H1 (cell line): ENCODE results near the gene CMTM5. TPM values are rescaled to one million over a fixed set of nuclear protein-coding genes. Genes with fewer than 3 reads are reported as not detected.

Experiments used
- CTCF ChIA-PET: fragments of 300-600 bp; sonication (Branson Sonifier 250); formaldehyde crosslinking; loops from one replicate; lab custom pipeline; 2021; ENCODE audit not compliant: partially characterized antibody; lab: Charles Lee
- POLR2A ChIA-PET: fragments of 300-600 bp; sonication (Branson Sonifier 250); formaldehyde crosslinking; loops from one replicate; lab custom pipeline; 2021; ENCODE audit warnings: inconsistent platforms; ENCODE audit not compliant: partially characterized antibody; lab: Charles Lee
- DNase-seq, 2 experiments: peaks; one replicate each; pipeline versions ENCODE4 v3.0.0 to v3.0.0-alpha.2; 2010 to 2022; ENCODE audit warnings: low spot score in 2 of 2, low read depth in 1 of 2, mixed read lengths in 1 of 2
- FAIRE-seq: peaks from 2 replicates; lab custom pipeline; 2011; peaks lifted over from hg19 to GRCh38; lab: Jason Lieb, UNC
- H2AFZ ChIP-seq: 2 replicates; pipeline ENCODE4 v1.8.1; 2012; ENCODE audit warnings: low read length, inconsistent platforms
- H2AK5ac ChIP-seq: 2 replicates; pipeline ENCODE4 v1.6.1; 2013; ENCODE audit warnings: low read depth, low read length
- H2BK120ac ChIP-seq: replicated peaks from 2 replicates; pipeline ENCODE3; 2013; ENCODE audit warnings: low read depth, low read length, inconsistent platforms
- H2BK12ac ChIP-seq: 2 replicates; pipeline ENCODE4 v1.6.1; 2013; ENCODE audit warnings: low read depth, low read length
- H2BK15ac ChIP-seq: 2 replicates; pipeline ENCODE4 v1.6.1; 2013; ENCODE audit warnings: low read length
- H2BK20ac ChIP-seq: 2 replicates; pipeline ENCODE4 v1.6.1; 2013; ENCODE audit warnings: low read length
- H2BK5ac ChIP-seq: 2 replicates; pipeline ENCODE4 v1.6.1; 2013; ENCODE audit warnings: low read depth, low read length
- H3K14ac ChIP-seq: 2 replicates; pipeline ENCODE4 v1.6.1; 2013; ENCODE audit warnings: inconsistent platforms; ENCODE audit not compliant: insufficient read length
- H3K18ac ChIP-seq: 2 replicates; pipeline ENCODE4 v1.6.1; 2013; ENCODE audit warnings: low read length; ENCODE audit errors: extremely low read depth
- H3K23ac ChIP-seq: 2 replicates; pipeline ENCODE4 v1.6.1; 2013; ENCODE audit warnings: inconsistent platforms; ENCODE audit not compliant: insufficient read length
- H3K23me2 ChIP-seq: 2 replicates; pipeline ENCODE4 v1.6.1; 2013; ENCODE audit warnings: low read depth, low read length
- H3K27ac ChIP-seq: 2 replicates; pipeline ENCODE4 v1.6.1; 2011; ENCODE audit warnings: low read depth, low read length, inconsistent platforms
- H3K27me3 ChIP-seq, 4 experiments: replicated peaks in 1 of 4; 1 replicate in 1 of 4; 2 replicates in 3 of 4; pipeline versions ENCODE4 v1.6.1 to v1.8.1; 2011 to 2013; ENCODE audit warnings: low read length in 3 of 4, mild to moderate bottlenecking in 3 of 4, inconsistent platforms in 2 of 4, mixed read lengths in 2 of 4, moderate library complexity in 1 of 4; ENCODE audit not compliant: control insufficient read depth in 3 of 4, insufficient read depth in 3 of 4; ENCODE audit errors: extremely low read depth in 1 of 4
- H3K36me3 ChIP-seq, 4 experiments: 2 replicates each; pipeline versions ENCODE4 v1.6.1 to v1.8.1; 2011 to 2013; ENCODE audit warnings: mild to moderate bottlenecking in 4 of 4, low read length in 3 of 4, moderate library complexity in 2 of 4, control low read depth in 1 of 4, inconsistent platforms in 1 of 4; ENCODE audit not compliant: insufficient read depth in 4 of 4, control insufficient read depth in 2 of 4
- H3K4ac ChIP-seq: replicated peaks from 2 replicates; pipeline ENCODE3; 2013; ENCODE audit warnings: low read length, low read depth, mixed read lengths, inconsistent platforms; ENCODE audit not compliant: insufficient read length
- H3K4me1 ChIP-seq, 4 experiments: replicated peaks in 1 of 4; 1 replicate in 1 of 4; 2 replicates in 3 of 4; pipeline versions ENCODE4 v1.6.1 to v1.8.1; 2011 to 2013; ENCODE audit warnings: low read length in 3 of 4, inconsistent platforms in 2 of 4, mixed read lengths in 1 of 4; ENCODE audit not compliant: insufficient read depth in 4 of 4, control insufficient read depth in 3 of 4
- H3K4me2 ChIP-seq, 2 experiments: 2 replicates each; pipeline versions ENCODE4 v1.6.1 to v1.8.1; 2011 to 2013; ENCODE audit warnings: low read depth in 2 of 2, low read length in 2 of 2, control low read depth in 1 of 2, inconsistent platforms in 1 of 2, mild to moderate bottlenecking in 1 of 2; ENCODE audit not compliant: insufficient read depth in 1 of 2
- H3K4me3 ChIP-seq, 4 experiments: fragments of 200-600, 300-600 bp in 1 of 4; sonication (generic), shearing (Covaris generic), sonication (Bioruptor Twin) in 1 of 4; 2 replicates each; pipeline versions ENCODE4 v1.5.1 to v1.8.1; 2011 to 2016; ENCODE audit warnings: low read length in 4 of 4, low read depth in 3 of 4, control low read depth in 2 of 4, inconsistent platforms in 2 of 4, mild to moderate bottlenecking in 2 of 4, mixed read lengths in 1 of 4, moderate library complexity in 1 of 4; ENCODE audit not compliant: insufficient read depth in 2 of 4; ENCODE audit errors: extremely low read depth in 1 of 4
- H3K56ac ChIP-seq: replicated peaks from 2 replicates; pipeline ENCODE3; 2013; ENCODE audit warnings: low read depth, mild to moderate bottlenecking, mixed read lengths, low read length, inconsistent platforms; ENCODE audit not compliant: insufficient read length
- H3K79me1 ChIP-seq: 2 replicates; pipeline ENCODE4 v1.6.1; 2013; ENCODE audit warnings: low read depth, low read length, control low read depth
- H3K79me2 ChIP-seq, 2 experiments: 2 replicates each; pipeline versions ENCODE4 v1.6.1 to v1.8.1; 2012 to 2013; ENCODE audit warnings: low read length in 2 of 2, mild to moderate bottlenecking in 2 of 2, inconsistent platforms in 1 of 2; ENCODE audit not compliant: insufficient read depth in 2 of 2, control insufficient read depth in 1 of 2
- H3K9ac ChIP-seq, 4 experiments: replicated peaks in 1 of 4; 1 replicate in 1 of 4; 2 replicates in 3 of 4; pipeline versions ENCODE4 v1.6.1 to v1.8.1; 2011 to 2013; ENCODE audit warnings: low read depth in 3 of 4, low read length in 3 of 4, control low read depth in 2 of 4, mild to moderate bottlenecking in 2 of 4, moderate library complexity in 2 of 4, inconsistent platforms in 1 of 4; ENCODE audit errors: extremely low read depth in 1 of 4
- H3K9me3 ChIP-seq, 2 experiments: 2 replicates each; pipeline versions ENCODE4 v1.6.1 to v1.8.1; 2012 to 2013; ENCODE audit warnings: mild to moderate bottlenecking in 2 of 2, moderate library complexity in 2 of 2, control low read depth in 1 of 2, inconsistent platforms in 1 of 2, low read depth in 1 of 2, low read length in 1 of 2, mixed read lengths in 1 of 2; ENCODE audit not compliant: insufficient read depth in 2 of 2
- H4K20me1 ChIP-seq, 2 experiments: replicated peaks in 1 of 2; 2 replicates each; pipeline versions ENCODE3 to v1.8.1; 2011 to 2013; ENCODE audit warnings: inconsistent platforms in 2 of 2, low read length in 2 of 2, mild to moderate bottlenecking in 1 of 2; ENCODE audit not compliant: insufficient read depth in 2 of 2, control insufficient read depth in 1 of 2
- H4K5ac ChIP-seq: 2 replicates; pipeline ENCODE4 v1.6.1; 2013; ENCODE audit warnings: low read length, low read depth, mixed read lengths, inconsistent platforms; ENCODE audit not compliant: insufficient read length
- H4K8ac ChIP-seq: 2 replicates; pipeline ENCODE4 v1.8.0; 2013; ENCODE audit warnings: mild to moderate bottlenecking, moderate library complexity, low read length, inconsistent platforms; ENCODE audit not compliant: insufficient read depth; ENCODE audit errors: extremely low read depth
- H4K91ac ChIP-seq: replicated peaks from 2 replicates; pipeline ENCODE3; 2013; ENCODE audit warnings: low read length, mixed read lengths, inconsistent platforms; ENCODE audit not compliant: insufficient read length
- ASH2L ChIP-seq: fragments of 200-600, 300-600 bp; sonication (generic); IDR thresholded peaks from one replicate; pipeline ENCODE4 v1.7.1; 2017; ENCODE audit warnings: low read length
- CTCF ChIP-seq, 3 experiments: IDR thresholded peaks; 1 replicate in 2 of 3; 2 replicates in 1 of 3; pipeline versions ENCODE4 v1.5.1 to v1.6.1; 2011; ENCODE audit warnings: low read length in 3 of 3, mild to moderate bottlenecking in 3 of 3, inconsistent platforms in 2 of 3, low read depth in 1 of 3, moderate library complexity in 1 of 3; ENCODE audit not compliant: insufficient read depth in 1 of 3; ENCODE audit errors: control extremely low read depth in 1 of 3
- JUN ChIP-seq: IDR thresholded peaks from 2 replicates; pipeline ENCODE4 v1.6.1; 2011; ENCODE audit warnings: low read depth, mild to moderate bottlenecking, improper control_type of control experiment, low read length
- RAD21 ChIP-seq, 2 experiments: IDR thresholded peaks in 1 of 2; conservative IDR thresholded peaks in 1 of 2; 2 replicates each; pipeline ENCODE4 v1.6.1; 2011; ENCODE audit warnings: low read depth in 2 of 2, low read length in 2 of 2, improper control_type of control experiment in 1 of 2, inconsistent platforms in 1 of 2, mild to moderate bottlenecking in 1 of 2, moderate library complexity in 1 of 2
- SP4 ChIP-seq: IDR thresholded peaks from 2 replicates; pipeline ENCODE4 v1.6.1; 2012; ENCODE audit warnings: low read length, inconsistent platforms
- WGBS, 2 experiments: shearing (Covaris generic) in 1 of 2; methylation state at CpG; one replicate each; pipeline versions ENCODE4 v1.1.6 to v1.1.7; 2013 to 2015; ENCODE audit warnings: low lambda C conversion rate in 2 of 2, mixed read lengths in 2 of 2, inconsistent platforms in 1 of 2, low coverage in 1 of 2, missing lambda C conversion rate in 1 of 2; ENCODE audit not compliant: insufficient replicate concordance in 2 of 2, insufficient coverage in 1 of 2, insufficient read length in 1 of 2; ENCODE audit errors: extremely low coverage in 1 of 2, missing lambda C conversion rate in 1 of 2; 5-methylcytosine and 5-hydroxymethylcytosine counted together
- polyA plus RNA-seq, 7 experiments: library from polyadenylated mRNA; depleted of rRNA in 3 of 7; stranded (reverse) in 5 of 7; unstranded in 2 of 7; fragments of >200 nt in 5 of 7; fragments of 200-250 nt in 2 of 7; gene quantifications; 1 replicate in 5 of 7; 2 replicates in 1 of 7; 4 replicates in 1 of 7; pipeline versions ENCODE4 v1.2.1 to v1.2.3, GENCODE V29; 2011 to 2013; ENCODE audit warnings: missing spikeins in 2 of 7, mixed read lengths in 2 of 7
- total RNA-seq: library from RNA; stranded (reverse); fragmentation: NEBNext Ultra II Directional; extraction: Animal tissue kit (Norgen Biotek cat#: 25700); gene quantifications from 2 replicates; pipeline ENCODE4 v1.2.1, GENCODE V29; 2021

The CMTM5 gene
- total and polyA plus RNA-seq, 2 of the 8 experiments (the other 6 are each of a cell fraction or from before 2014, with no cell fraction given): 2.1 TPM; not detected in 1

GRCh38 chr14:23360496-23360895 lies 16.4 kb upstream of the CMTM5 start:
- Histone ChIP-seq H3K4me1 (peaks cover 0 to 14% (median 10%) of the 10 kb centered on the region in 4 experiments; a peak in 5 of 7 replicates), H3K36me3 (peaks cover 0 to 22% (median 11%) of the 10 kb centered on the region in 4 experiments; a peak in 4 of 8 replicates), H3K79me1 (no peaks in the 10 kb centered on the region), H4K91ac (no peak overlapping the region), H3K56ac (no peak overlapping the region), H4K20me1 (peaks cover 8 to 13% of the 10 kb centered on the region in 2 experiments), H2BK12ac (no peak overlapping the region), H2BK20ac (no peak overlapping the region), H3K9ac (no peak overlapping the region), H3K14ac (no peak overlapping the region), H3K4ac (no peak overlapping the region), H4K8ac (no peak overlapping the region), H2BK120ac (no peak overlapping the region), H2BK5ac (no peak overlapping the region), H3K4me2 (no peak overlapping the region), H2BK15ac (no peak overlapping the region), H3K9me3 (no peaks in the 10 kb centered on the region), H3K18ac (no peak overlapping the region), H3K23ac (no peak overlapping the region), H3K4me3 (no peak overlapping the region), H3K27me3 (no peaks in the 10 kb centered on the region; a peak in 1 of 7 replicates), H2AFZ (no peak overlapping the region), H3K79me2 (no peaks in the 10 kb centered on the region), H3K27ac (no peak overlapping the region), H4K5ac (no peak overlapping the region), H3K23me2 (peaks cover 12% of the 10 kb centered on the region; the same call in 1 of the 2 replicates), H2AK5ac (no peak overlapping the region)
- peak; percentile 67 to 91 (median 75) for TF ChIP-seq CTCF (IDR thresholded peaks at IDR 0.05; ENCODE audit: control extremely low read depth in 1 of 3, insufficient read depth in 1 of 3, low read depth in 1 of 3, low read length in 3 of 3)
- TF ChIP-seq SP4: no peak
- no peak for TF ChIP-seq ASH2L
- TF ChIP-seq JUN: no peak
- peak; percentile 56 to 67 for TF ChIP-seq RAD21 (IDR thresholded peaks at IDR 0.05 in 1 of 2, conservative IDR thresholded peaks at IDR 0.05 in 1 of 2; ENCODE audit: low read depth in 2 of 2, low read length in 2 of 2)
- POLR2A ChIA-PET: interaction anchor here (0.8 to 7.1 kb wide), 7 partner anchors 9 to 58 kb away, joined by 3 to 73 read pairs (median 6); partner anchors contain the start of genes CMTM5, PPP1R3E and SLC22A17
- CTCF ChIA-PET: interaction anchor here (0.6 to 20.9 kb wide), 39 partner anchors 8 to 239 kb away, joined by 3 to 333 read pairs (median 5); partner anchors contain the start of genes BCL2L2, CMTM5, IL25 and PABPN1
- DNase-seq (peak in 1 of 2 experiments; percentile 66), FAIRE-seq (no peak)
- 79% methylated on average over 11 of the region's 11 CpGs; no CpG with 5 or more reads in 1 of the 2 experiments for WGBS, 2 experiments
